HS-5 (cell line): ENCODE data around the gene VPS16.
A peak's percentile ranks its signal among the peaks of the same experiment; 100 is the strongest.

ENCODE experiments used
- DNase-seq: peaks from one replicate; pipeline ENCODE4 v3.0.0-alpha.2; 2012; ENCODE audit warnings: low read depth

The VPS16 gene

DNA sequence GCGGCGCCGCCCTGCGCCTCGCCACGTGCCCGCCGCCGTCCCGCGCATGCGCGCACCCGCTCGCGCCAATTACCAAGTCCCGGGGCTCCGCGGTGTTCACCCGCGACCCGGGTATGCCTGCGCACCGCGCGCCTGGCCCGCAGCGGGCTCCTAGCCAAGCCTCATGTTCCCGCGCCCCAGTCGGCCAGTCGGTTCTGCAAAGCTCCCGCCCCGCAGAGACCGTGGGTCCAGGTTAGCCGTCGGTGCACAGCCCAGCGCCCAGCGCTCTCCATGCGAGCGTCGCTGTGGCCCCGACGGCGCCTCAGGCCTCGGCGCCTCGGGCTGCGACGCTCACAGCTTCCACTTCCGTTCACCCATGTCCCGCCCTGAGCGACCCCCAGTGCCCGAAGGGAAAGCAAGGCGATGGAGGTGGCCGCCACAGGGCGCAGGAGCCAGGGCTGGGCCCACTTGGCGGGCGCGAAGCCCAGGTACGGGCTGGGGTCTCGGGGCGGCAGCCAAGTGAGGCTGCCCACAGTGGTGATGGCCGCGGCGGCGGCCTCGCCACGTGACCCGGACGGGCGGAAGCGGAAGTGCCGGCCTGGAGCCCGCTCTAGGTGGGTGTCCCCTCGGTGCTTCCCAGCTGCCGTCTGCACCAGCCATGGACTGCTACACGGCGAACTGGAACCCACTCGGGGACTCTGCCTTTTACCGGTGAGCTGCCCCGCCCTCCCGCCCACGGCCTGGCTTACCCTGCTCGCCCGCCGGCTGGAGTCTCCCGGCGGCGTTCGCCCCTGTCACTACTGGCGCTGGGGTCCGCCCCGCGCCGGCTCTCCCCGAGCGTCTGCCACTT lies at the start of gene VPS16, which contains the start of gene PCED1A:
Gene VPS16 (plus strand): TSS at position 608 of the 829 bp plus-strand sequence. CDS start 30 bp downstream, at position 638.
Gene PCED1A (minus strand): TSS at position 518 of the 829 bp plus-strand sequence. CDS start 743 bp downstream, outside the sequence.
- peak; percentile 53 for DNase-seq

- DNase-seq: no peak
These were observed 47.1 kb upstream of the VPS16 start for GRCh38 chr20:2793471-2793870.

DNA sequence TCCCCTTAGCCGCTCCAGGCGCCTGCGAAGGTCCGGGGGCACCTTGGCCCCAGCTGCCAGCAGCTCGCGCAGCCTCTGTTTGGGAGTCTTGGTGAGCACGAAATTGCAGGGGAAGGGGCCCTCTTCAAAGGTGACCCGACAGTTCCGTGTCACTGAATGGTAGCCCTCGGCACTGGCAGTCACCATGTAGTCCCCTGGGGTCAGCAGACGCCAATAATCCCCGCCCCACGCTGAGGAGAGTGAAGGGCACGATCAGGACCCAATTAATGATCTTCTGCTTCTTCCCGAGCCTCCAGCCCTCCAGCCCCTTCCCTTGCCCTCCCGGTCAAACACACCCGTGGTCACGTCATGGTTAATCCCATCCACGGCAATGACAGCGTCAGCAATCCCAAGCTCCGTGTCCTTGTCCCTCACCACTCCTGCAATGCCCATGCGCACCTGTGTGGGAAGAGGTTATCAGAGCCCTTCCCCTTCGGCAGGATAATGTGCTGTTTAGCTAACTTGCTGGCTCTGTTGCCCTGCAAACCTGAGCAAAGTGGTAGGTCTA lies 46.3 kb upstream of the VPS16 start:
- DNase-seq: no peak

DNA sequence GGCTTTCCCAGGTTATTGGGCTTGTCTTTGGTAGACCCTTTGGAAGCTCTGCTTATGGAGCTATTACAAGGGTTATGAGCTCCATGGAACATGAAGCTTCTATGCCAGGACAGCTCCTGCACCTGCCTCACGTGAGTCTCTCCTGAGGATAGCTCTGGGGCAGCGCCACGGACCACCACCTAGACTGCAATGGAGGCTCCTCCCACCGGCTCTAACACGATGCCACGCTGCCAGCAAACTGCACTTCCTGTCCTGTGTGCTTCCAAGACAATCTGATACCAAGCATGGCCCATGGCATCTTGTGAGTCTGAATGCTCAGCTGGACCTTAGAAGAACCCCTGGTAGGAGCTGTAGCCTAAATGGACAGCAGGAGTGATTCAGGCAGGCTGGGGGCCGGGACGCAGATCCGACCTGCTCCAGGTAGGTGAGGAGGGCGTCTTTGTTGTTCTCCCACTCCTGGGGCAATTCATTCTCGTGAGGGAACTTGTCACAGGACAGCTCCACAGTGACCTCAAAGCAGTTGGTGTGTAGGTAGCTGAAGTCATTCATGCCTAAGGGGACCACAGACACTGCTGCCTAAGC lies 45.6 kb upstream of the VPS16 start:
- no peak for DNase-seq

DNA sequence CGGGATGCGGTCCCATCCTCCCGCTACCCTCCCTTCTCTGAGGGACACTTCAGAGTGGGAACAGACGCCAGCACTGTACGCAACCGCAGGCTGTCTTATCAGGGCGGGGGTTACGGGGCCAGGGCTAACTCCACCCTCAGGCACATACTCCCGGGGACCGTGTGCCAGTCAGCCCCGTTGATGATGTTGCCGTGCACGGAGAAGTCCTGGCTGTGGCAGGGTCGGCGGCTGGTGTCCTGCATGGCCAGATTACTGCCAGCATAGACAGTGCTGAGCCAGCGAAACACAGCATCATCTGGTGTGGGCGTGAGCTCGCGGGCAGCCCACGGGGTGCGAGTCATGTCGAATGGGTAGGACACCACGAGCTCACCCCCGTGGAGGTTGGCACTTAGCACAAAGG lies 45.1 kb upstream of the VPS16 start:
- DNase-seq: no peak

DNA sequence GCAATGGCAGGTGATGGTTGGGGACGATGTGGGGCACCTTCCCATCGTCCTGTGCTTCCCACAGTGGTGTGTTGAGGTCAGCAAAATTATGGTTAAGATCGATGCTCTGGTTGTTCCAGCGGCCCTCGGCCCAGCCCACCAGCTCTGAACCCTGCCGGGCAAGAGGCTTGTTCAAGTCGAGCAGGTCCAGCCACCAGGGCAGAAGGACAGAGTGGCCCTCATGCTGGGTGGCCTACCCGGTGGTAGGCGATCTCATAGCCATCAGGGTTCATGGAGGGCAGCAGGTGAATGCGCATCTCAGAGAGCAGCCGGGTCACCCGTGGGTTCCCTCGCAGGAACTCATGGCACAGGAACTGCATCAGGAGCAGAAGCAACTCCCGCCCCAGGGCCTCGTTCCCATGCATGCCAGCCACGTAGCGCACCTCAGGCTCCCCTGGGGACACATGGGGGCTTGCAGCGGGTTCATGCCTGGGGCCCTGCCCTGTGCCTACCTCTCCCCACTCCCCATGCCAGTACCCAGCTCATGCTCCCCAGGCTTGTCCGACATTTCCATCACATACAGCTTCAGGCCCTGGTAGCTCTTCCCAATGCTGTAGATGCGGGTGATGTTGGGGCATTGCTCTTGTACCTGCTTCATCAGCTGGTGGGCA lies 44.4 kb upstream of the VPS16 start:
- DNase-seq: no peak

- no peak for DNase-seq
These were observed 43.2 kb upstream of the VPS16 start for GRCh38 chr20:2797136-2797983.

- no peak for DNase-seq
These were observed 42.3 kb upstream of the VPS16 start for GRCh38 chr20:2798095-2798805.

DNA sequence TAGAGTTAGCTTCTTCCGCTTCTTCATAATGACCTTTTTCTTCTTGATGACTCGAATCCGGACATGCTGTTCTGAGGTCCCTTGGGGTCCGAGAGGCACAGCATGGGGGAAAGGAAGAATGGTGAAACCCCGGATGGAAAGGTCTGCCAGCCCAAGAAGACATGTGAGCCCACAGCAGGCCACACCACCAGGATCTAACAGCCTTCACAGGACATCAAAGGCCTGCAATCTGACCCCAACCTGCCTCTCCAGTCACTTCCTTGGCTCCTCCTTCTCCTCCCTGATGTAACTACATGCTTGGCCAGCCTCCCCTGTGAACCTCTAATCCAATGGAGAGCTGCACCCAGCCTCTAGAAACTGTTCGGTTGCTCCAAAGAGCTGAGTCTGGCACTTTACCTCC lies 41.7 kb upstream of the VPS16 start:
- DNase-seq: no peak

DNA sequence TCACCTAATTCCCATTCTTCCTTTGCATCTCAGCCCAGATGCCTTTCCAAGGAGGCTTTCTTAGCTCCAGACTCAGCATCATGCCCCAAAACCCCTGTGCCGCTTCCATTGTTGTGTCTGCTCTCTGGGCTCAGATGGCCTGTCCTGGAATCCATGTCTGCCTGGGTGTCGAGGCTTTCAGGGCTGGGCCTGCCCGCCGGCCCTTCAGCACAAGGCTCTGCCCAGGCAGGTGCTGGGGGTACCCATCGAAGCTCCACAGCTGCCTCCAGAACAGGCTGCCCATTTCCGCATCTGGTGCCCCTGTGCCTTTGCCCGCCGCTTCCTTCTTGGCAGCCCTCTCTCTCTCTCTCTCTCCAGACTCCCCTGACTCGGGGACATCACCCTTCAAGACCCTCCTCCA lies 41.3 kb upstream of the VPS16 start:
- DNase-seq: no peak

- no peak for DNase-seq
These were observed 40.6 kb upstream of the VPS16 start for GRCh38 chr20:2799688-2800520.

GRCh38 chr20:2800521-2801285 lies 39.8 kb upstream of the VPS16 start, which contains the start of gene CPXM1:
Gene CPXM1, minus strand, starts transcription at chr20:2800627. Its CDS starts 55 bp downstream, at chr20:2800572.
- no peak for DNase-seq

DNA sequence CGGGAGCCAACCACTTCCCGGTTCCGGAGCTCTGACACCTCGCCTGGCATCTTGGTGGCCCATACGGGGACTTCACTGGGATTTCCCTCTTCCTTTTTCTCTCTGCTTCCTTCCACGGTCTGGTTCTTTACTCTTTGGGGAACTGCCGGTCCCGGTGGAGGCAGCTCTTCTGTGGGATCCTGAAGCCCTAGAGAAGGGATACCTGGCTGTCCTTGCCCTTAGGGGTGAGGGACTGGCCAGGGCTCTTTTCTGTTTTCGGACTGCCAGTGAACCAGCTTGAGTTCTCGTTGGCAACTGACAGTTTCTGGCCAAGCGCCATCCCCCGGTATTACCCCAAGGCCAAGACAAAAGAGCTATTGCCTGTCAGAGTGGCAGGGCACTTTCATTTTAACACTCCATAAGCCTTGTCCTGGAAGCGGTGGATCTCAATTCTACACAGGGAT lies 39.2 kb upstream of the VPS16 start:
- DNase-seq: no peak

DNA sequence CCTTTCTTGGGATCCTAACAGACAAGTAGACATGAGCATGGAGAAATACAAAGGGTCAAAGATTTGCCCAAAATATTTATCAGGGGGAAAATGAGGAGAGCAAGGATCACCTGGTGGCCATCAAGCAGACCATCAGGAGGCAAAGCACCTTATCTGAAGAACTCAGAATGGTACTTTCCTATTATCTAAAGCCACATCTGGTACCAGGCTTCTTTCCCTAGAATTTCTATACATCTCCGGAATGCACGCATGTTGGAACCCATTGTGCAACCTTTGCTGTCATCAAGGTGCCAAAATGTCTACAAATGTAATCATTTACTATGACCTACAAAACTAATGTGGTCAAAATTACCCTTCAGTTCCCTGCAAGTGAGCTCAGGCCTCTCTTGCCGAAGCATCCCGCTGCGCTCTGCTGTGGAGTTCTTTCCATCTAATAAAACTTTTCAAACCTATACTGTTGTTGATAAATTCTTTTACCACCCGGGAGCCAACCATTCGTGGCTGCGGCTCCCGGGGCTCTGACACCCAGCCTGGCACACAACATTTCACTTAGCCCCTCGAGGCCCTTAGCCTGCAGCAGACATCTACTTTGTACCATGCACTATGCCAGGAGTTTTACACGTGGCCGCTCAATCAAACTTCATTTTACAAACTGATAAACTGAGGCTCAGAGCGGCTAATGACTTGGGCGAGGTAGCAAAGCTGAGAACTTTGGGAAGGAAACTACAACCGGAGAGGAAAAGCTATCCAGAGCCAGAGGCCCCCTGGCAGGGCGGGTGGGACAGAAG lies 36.3 kb upstream of the VPS16 start:
- no peak for DNase-seq

GRCh38 chr20:2804852-2805688 lies 35.5 kb upstream of the VPS16 start:
- no peak for DNase-seq

DNA sequence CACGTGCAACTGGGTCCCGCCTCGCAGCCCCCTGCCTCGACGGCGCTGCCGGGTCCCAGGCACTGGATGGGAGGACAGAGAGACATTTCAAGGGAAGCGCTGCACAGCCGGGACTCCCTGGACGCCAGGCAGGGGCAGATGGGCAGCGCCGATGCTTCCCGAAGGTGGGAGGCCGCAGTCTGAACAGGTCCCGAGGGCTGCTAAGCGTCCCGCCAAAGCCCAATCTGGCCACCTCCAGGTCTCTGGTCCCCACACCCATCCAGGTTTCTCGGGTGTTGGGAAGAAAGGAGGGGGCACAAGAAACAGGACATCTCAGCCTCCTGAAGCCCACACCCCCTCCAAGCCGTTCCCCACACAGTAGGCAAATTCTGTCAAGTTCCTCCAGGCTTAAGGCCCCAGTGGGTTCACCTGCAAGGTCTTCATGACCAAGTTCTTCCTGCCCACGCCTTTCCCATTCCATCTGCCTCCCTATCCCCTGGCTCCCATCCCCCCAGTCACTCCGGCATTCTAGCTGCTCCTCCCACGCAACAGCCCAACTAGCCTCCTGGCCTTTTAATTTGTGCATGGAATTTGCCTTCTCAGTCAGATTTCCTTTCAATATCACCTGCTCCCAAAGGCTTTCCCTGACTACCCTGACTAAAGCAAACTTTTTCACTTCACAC lies 34.7 kb upstream of the VPS16 start:
- no peak for DNase-seq

DNA sequence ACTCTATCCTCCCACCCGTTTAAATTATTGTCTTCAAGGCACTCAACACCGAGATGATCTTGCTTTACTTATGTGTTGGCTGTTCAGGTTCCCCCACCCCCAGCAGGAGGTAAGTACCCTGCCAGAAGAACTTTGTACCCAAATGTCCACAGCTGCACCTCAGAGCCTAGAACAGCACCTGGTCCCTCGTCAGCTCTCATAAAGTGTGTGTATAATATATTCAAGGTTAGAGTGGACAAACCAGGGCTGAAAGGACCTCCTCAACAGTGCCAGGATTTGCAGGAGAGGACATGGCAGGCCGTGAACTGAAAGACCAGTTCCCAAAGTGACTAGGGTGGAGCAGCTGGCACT lies 34.2 kb upstream of the VPS16 start:
- no peak for DNase-seq
